WTC11 (cell line): ENCODE measurements around the gene ORM2.

ENCODE experiments used
- CREB1 ChIP-seq: sonication (generic); formaldehyde crosslinking; IDR thresholded peaks from 2 replicates; pipeline ENCODE4 v1.8.0; 2023; ENCODE audit warnings: mild to moderate bottlenecking, missing genetic modification reagents
- ESRRA ChIP-seq: sonication (generic); formaldehyde crosslinking; IDR thresholded peaks from 2 replicates; pipeline ENCODE4 v1.8.1; 2022; ENCODE audit warnings: mild to moderate bottlenecking, missing genetic modification reagents, borderline replicate concordance
- KAT7 ChIP-seq: sonication (generic); formaldehyde crosslinking; IDR thresholded peaks from 2 replicates; pipeline ENCODE4 v1.8.1; 2023; ENCODE audit warnings: missing genetic modification reagents, mild to moderate bottlenecking, borderline replicate concordance
- SP1 ChIP-seq: sonication (generic); formaldehyde crosslinking; conservative IDR thresholded peaks from 2 replicates; pipeline ENCODE4 v1.8.1; 2022; ENCODE audit warnings: missing genetic modification reagents
- TF ChIP-seq, protein P1 (sequence below): fragments of 200-600 bp; IDR thresholded peaks from 2 replicates; pipeline ENCODE4 v1.8.0; 2022; ENCODE audit warnings: antibody characterized with exemption

- TF ChIP-seq, protein P1, sequence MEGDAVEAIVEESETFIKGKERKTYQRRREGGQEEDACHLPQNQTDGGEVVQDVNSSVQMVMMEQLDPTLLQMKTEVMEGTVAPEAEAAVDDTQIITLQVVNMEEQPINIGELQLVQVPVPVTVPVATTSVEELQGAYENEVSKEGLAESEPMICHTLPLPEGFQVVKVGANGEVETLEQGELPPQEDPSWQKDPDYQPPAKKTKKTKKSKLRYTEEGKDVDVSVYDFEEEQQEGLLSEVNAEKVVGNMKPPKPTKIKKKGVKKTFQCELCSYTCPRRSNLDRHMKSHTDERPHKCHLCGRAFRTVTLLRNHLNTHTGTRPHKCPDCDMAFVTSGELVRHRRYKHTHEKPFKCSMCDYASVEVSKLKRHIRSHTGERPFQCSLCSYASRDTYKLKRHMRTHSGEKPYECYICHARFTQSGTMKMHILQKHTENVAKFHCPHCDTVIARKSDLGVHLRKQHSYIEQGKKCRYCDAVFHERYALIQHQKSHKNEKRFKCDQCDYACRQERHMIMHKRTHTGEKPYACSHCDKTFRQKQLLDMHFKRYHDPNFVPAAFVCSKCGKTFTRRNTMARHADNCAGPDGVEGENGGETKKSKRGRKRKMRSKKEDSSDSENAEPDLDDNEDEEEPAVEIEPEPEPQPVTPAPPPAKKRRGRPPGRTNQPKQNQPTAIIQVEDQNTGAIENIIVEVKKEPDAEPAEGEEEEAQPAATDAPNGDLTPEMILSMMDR: peak; percentile 86
- no peak for TF ChIP-seq KAT7 (CRISPR knock-in tag)
- TF ChIP-seq SP1 (CRISPR knock-in tag): no peak
- TF ChIP-seq CREB1 (CRISPR knock-in tag): no peak
- no peak for TF ChIP-seq ESRRA
These were observed 9.7 kb downstream of the ORM2 start for GRCh38 chr9:114339130-114339908.
